Uterus (tissue), 2 donors: ENCODE data around the gene RDM1.

Experiments
- CTCF ChIP-seq, 4 experiments: fragments of 200-600 bp in 2 of 4; fragments of 450-650 bp in 2 of 4; sonication (generic) in 2 of 4; IDR thresholded peaks; one replicate each; pipeline ENCODE4 v1.5.1; 2016 to 2019; ENCODE audit warnings: antibody characterized with exemption in 4 of 4, mild to moderate bottlenecking in 2 of 4, moderate library complexity in 1 of 4
- POLR2A ChIP-seq, 2 donors: fragments of 450-650 bp; IDR thresholded peaks; one replicate each; pipeline ENCODE4 v1.6.1; 2016; ENCODE audit warnings: antibody characterized with exemption in 2 of 2, mild to moderate bottlenecking in 1 of 2, moderate library complexity in 1 of 2

GRCh38 chr17:35877345-35878029, 53.1 kb downstream of the RDM1 start:
- TF ChIP-seq POLR2A (IDR thresholded peaks at IDR 0.05), result no peak
- TF ChIP-seq CTCF (IDR thresholded peaks at IDR 0.05), result no peak
